Measurements from ENCODE around the gene BLOC1S6. TPM values are rescaled to one million over a fixed set of nuclear protein-coding genes. Genes with fewer than 3 reads are reported as not detected.
A peak's percentile ranks its signal among the peaks of the same experiment; 100 is the strongest.

BLOC1S6 gene
- total RNA-seq, 6 donors from 2014 or later, result 20.9 to 51.6 (median 36.9) TPM

GRCh38 chr15:45635763-45636292 is 48.6 kb downstream of the BLOC1S6 start:
- peak overlapping the region; percentile 95 to 98 (median 98) for H3K27ac ChIP-seq
- no peaks in the 10 kb centered on the region for H3K9me3 ChIP-seq
- H3K4me3 ChIP-seq, result peak overlapping the region; percentile 62 to 84 (median 72)
- no peak for ATAC-seq (ENCODE audit: low FRiP score in 2 of 2)
- peaks cover 43 to 56% (median 48%) of the 10 kb centered on the region in 4 donors for H3K4me1 ChIP-seq
- DNase-seq, result no peak
- TF ChIP-seq EP300 (IDR thresholded peaks at IDR 0.05), result no peak
- TF ChIP-seq CTCF (IDR thresholded peaks at IDR 0.05), result no peak
- no peak for TF ChIP-seq POLR2AphosphoS5 (IDR thresholded peaks at IDR 0.05)
- TF ChIP-seq POLR2A (IDR thresholded peaks at IDR 0.05), result no peak
- H3K27me3 ChIP-seq, result no peaks in the 10 kb centered on the region
- whole genome bisulfite sequencing, 2 donors, result 41 to 46% methylated on average over 14 to 17 of the region's 17 CpGs
- no peaks in the 10 kb centered on the region for H3K36me3 ChIP-seq

GRCh38 chr15:45637141-45637540 is 50.0 kb downstream of the BLOC1S6 start:
- H3K4me1 ChIP-seq, result peaks cover 53 to 69% (median 56%) of the 10 kb centered on the region in 4 donors

GRCh38 chr15:45637552-45638033 is 50.4 kb downstream of the BLOC1S6 start:
- WGBS, 2 donors, result 0 to 1% methylated on average over 6 of the region's 6 CpGs
- peak; percentile 75 to 84 for TF ChIP-seq POLR2AphosphoS5 (IDR thresholded peaks at IDR 0.05)
- TF ChIP-seq EP300 (IDR thresholded peaks at IDR 0.05), result no peak
- peak in 2 of 4 donors; percentile 22 to 52 for TF ChIP-seq POLR2A (IDR thresholded peaks at IDR 0.05)
- no peak for TF ChIP-seq CTCF (IDR thresholded peaks at IDR 0.05)
- no peaks in the 10 kb centered on the region for H3K27me3 ChIP-seq
- peak overlapping the region; percentile 82 to 98 (median 90) for H3K27ac ChIP-seq
- H3K36me3 ChIP-seq, result no peaks in the 10 kb centered on the region
- ATAC-seq (ENCODE audit: low FRiP score in 2 of 2) (peak; percentile 25 to 31), DNase-seq (peak in 1 of 2 donors; percentile 63)
- peak overlapping the region in 3 of 4 donors; percentile 25 to 84 (median 62) for H3K4me3 ChIP-seq
- no peaks in the 10 kb centered on the region for H3K9me3 ChIP-seq
- peaks cover 58 to 74% (median 59%) of the 10 kb centered on the region in 4 donors for H3K4me1 ChIP-seq

More at GRCh38 chr15:45637141-45637540, 50.0 kb downstream of the BLOC1S6 start:
- Histone ChIP-seq H3K27ac (peak overlapping the region; percentile 82 to 98 (median 90)), H3K9me3 (no peaks in the 10 kb centered on the region), H3K27me3 (no peaks in the 10 kb centered on the region), H3K36me3 (no peaks in the 10 kb centered on the region), H3K4me3 (peak overlapping the region in 3 of 4 donors; percentile 25 to 84 (median 62))
- 55 to 58% methylated on average over 1 of the region's 1 CpG for WGBS, 2 donors
- no peak for TF ChIP-seq EP300 (IDR thresholded peaks at IDR 0.05)
- no peak for TF ChIP-seq POLR2AphosphoS5 (IDR thresholded peaks at IDR 0.05)
- no peak for TF ChIP-seq POLR2A (IDR thresholded peaks at IDR 0.05)
- no peak for TF ChIP-seq CTCF (IDR thresholded peaks at IDR 0.05)
- ATAC-seq (ENCODE audit: low FRiP score in 2 of 2) (no peak), DNase-seq (no peak)

- TF ChIP-seq POLR2A (IDR thresholded peaks at IDR 0.05) (no peak), CTCF (IDR thresholded peaks at IDR 0.05) (no peak), EP300 (IDR thresholded peaks at IDR 0.05) (no peak), POLR2AphosphoS5 (IDR thresholded peaks at IDR 0.05) (no peak)
- peak in 1 of 2 donors; percentile 66 for ATAC-seq (ENCODE audit: low FRiP score in 2 of 2)
These were observed 53.4 kb downstream of the BLOC1S6 start for GRCh38 chr15:45640616-45641015.

More at GRCh38 chr15:45640616-45641015, 53.4 kb downstream of the BLOC1S6 start:
- Histone ChIP-seq H3K9me3 (no peaks in the 10 kb centered on the region), H3K27ac (peak overlapping the region; percentile 72 to 97 (median 82)), H3K4me3 (no peak overlapping the region), H3K4me1 (peaks cover 82 to 94% (median 84%) of the 10 kb centered on the region in 4 donors), H3K36me3 (no peaks in the 10 kb centered on the region), H3K27me3 (no peaks in the 10 kb centered on the region)
- WGBS, 2 donors, result 36 to 43% methylated on average over 2 of the region's 2 CpGs
- no peak for DNase-seq
